ENCODE data around the gene CTNNA1. TPM values are rescaled to one million over a fixed set of nuclear protein-coding genes. Genes with fewer than 3 reads are reported as not detected.

CTNNA1 gene
- total and polyA plus RNA-seq, 9 of the 15 experiments (the other 6 are each of a cell fraction or from before 2014, with no cell fraction given) = 29.6 to 117 (median 89.1) TPM

- no TSS peak for BruUV-seq (replicated peaks)
- Histone ChIP-seq H2AFZ (ENCODE audit: low read depth, low read length) (no peak overlapping the region), H3K27ac (ENCODE audit: extremely low read depth, low read depth, low read length) (no peak overlapping the region; the same call in 2 of the 3 replicates), H3K4me2 (ENCODE audit: insufficient read depth, low read length) (peak overlapping the region; percentile 67; the same call in 1 of the 2 replicates), H3K9me3 (replicated peaks; ENCODE audit: control insufficient read depth, insufficient read depth, low read depth, low read length) (no peaks in the 10 kb centered on the region), H4K20me1 (replicated peaks; ENCODE audit: control insufficient read depth, insufficient read depth, low read length) (peaks cover 12% of the 10 kb centered on the region; the same call in 1 of the 2 replicates), H3K27me3 (ENCODE audit: control insufficient read depth in 2 of 2, insufficient read depth in 2 of 2, low read length in 2 of 2) (no peaks in the 10 kb centered on the region), H3K4me1 (replicated peaks in 1 of 2; ENCODE audit: control insufficient read depth in 2 of 2, insufficient read depth in 2 of 2, low read length in 2 of 2) (peaks cover 14 to 21% of the 10 kb centered on the region in 2 experiments), H3K79me2 (ENCODE audit: control insufficient read depth, insufficient read depth, low read length) (peaks cover 61% of the 10 kb centered on the region), H3K4me3 (peak overlapping the region; percentile 98; the same call in 1 of the 2 replicates), H3K9me1 (ENCODE audit: control insufficient read depth, insufficient read depth, low read length) (no peaks in the 10 kb centered on the region), H3K36me3 (ENCODE audit: control insufficient read depth, insufficient read depth, low read length) (peaks cover 15% of the 10 kb centered on the region; the same call in 2 of the 3 replicates), H3K9ac (ENCODE audit: insufficient read depth in 1 of 2, low read depth in 2 of 2, low read length in 2 of 2) (peak overlapping the region; percentile 75 to 78; a peak in 3 of 4 replicates)
- TF ChIP-seq ZNF384 (IDR thresholded peaks at IDR 0.05; ENCODE audit: low read depth, low read length) (0 out of 2 replicates have a peak, but pooled peaks have one; percentile 28), JUN (IDR thresholded peaks at IDR 0.05; ENCODE audit: borderline replicate concordance, low read depth, low read length) (peak; percentile 50; the same call in 1 of the 2 replicates), JUN (CRISPR knock-in tag; IDR thresholded peaks at IDR 0.05; ENCODE audit: borderline replicate concordance) (no peak), TCF7 (IDR thresholded peaks at IDR 0.05; ENCODE audit: borderline replicate concordance) (no peak), HMGXB4 (CRISPR knock-in tag; IDR thresholded peaks at IDR 0.05) (no peak), MECOM (CRISPR knock-in tag; IDR thresholded peaks at IDR 0.05) (no peak), JUND (IDR thresholded peaks at IDR 0.05; ENCODE audit: borderline replicate concordance, low read depth, low read length) (peak; percentile 53; the same call in 1 of the 2 replicates), JUND (tag; IDR thresholded peaks at IDR 0.05; ENCODE audit: borderline replicate concordance, low read depth, low read length) (no peak), KDM1A (IDR thresholded peaks at IDR 0.05) (0 out of 4 replicates have a peak, but pooled peaks of 1 of the 2 experiments have one; percentile 3), ZNF512 (tag; IDR thresholded peaks at IDR 0.05) (0 out of 2 replicates have a peak, but pooled peaks have one; percentile 26), FOSL1 (tag; conservative IDR thresholded peaks at IDR 0.05) (peak; percentile 93), ATF3 (IDR thresholded peaks at IDR 0.05) (peak; percentile 18; the same call in 1 of the 2 replicates), ATF3 (CRISPR knock-in tag; conservative IDR thresholded peaks at IDR 0.05) (no peak)
- FAIRE-seq (no peak), ATAC-seq (no peak), DNase-seq (ENCODE audit: extremely low read depth in 1 of 4, low spot score in 3 of 4) (peak in 1 of 4 experiments; percentile 41)
- intact Hi-C loops (cut with micrococcal nuclease) (loop anchor here (5.0 kb wide), 1 partner anchor 112 kb away; no protein-coding TSS in a partner anchor), in situ Hi-C loops (cut with MboI) (no loop called here)
- ChIA-PET CTCF (ENCODE audit: low intra/inter-chr PET ratio) (no interaction called here), POLR2A (interaction anchor here (0.6 to 1.7 kb wide), 2 partner anchors 9 to 61 kb away, joined by 3 to 8 read pairs; no protein-coding TSS in a partner anchor)
- WGBS (ENCODE audit: insufficient coverage, low coverage, missing lambda C conversion rate) = 47% methylated on average over 14 of the region's 14 CpGs
Measured at GRCh38 chr5:138754699-138755057, 1.5 kb downstream of the CTNNA1 start.

Data from K562 (cell line).